ENCODE measurements around the gene IVNS1ABP. TPM values are rescaled to one million over a fixed set of nuclear protein-coding genes. Genes with fewer than 3 reads are reported as not detected.

The IVNS1ABP gene
- total and polyA plus RNA-seq, 2 of the 13 experiments (the other 11 are each of a cell fraction or from before 2014, with no cell fraction given) = 49.1 to 51.7 TPM

DNA sequence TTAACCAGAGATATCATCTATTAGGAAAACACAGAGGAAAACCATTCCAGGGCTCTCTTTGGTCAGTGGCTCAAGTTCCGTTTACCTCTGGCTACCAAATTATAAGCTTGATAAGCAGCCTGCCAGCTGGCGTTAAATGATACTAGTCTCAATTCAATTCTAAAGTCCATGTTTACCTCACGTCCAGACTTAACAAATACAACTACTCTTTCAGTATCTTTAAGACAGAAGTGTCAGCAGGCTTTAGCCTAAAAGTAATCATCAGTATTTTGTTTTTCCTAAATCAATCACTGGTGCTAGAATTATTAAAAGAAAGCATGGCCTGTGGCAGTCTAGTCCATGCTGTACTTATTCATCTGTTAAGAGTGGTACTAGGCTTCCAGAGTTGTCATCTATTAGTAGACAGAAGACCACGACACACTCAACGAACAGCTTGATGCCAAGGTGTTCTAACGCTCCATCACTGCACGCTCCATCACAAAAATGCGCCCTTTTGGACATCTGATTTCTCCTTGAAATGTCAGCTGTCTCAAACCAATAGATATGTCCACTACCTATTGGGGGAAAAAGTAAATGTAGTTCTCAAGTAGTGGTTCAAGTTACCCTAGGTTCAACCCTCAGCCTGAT, 1.5 kb downstream of the IVNS1ABP start:
- Histone ChIP-seq H3K79me2 (ENCODE audit: insufficient read depth, low read length) (peaks cover 66% of the 10 kb centered on the region), H3K36me3 (replicated peaks in 1 of 2; ENCODE audit: control insufficient read depth in 1 of 2, insufficient read depth in 2 of 2, low read length in 2 of 2) (peaks cover 0 to 3% of the 10 kb centered on the region in 2 experiments; a peak in 3 of 5 replicates), H3K4me1 (ENCODE audit: insufficient read depth, low read length) (peaks cover 64% of the 10 kb centered on the region), H3K4me3 (replicated peaks in 1 of 3; ENCODE audit: insufficient read depth in 1 of 3, low read depth in 2 of 3, low read length in 3 of 3) (peak overlapping the region; percentile 78 to 84 (median 83)), H4K20me1 (ENCODE audit: insufficient read depth, low read length) (peaks cover 40% of the 10 kb centered on the region), H3K4me2 (ENCODE audit: low read depth, low read length) (peak overlapping the region; percentile 77), H2AFZ (ENCODE audit: low read length) (no peak overlapping the region), H3K9me3 (ENCODE audit: low read length) (no peaks in the 10 kb centered on the region), H3K9ac (ENCODE audit: insufficient read depth, low read depth, low read length) (peak overlapping the region; percentile 97), H3K27me3 (ENCODE audit: control insufficient read depth in 1 of 2, insufficient read depth in 2 of 2, low read length in 2 of 2) (no peaks in the 10 kb centered on the region), H3K27ac (ENCODE audit: extremely low read length, insufficient read depth, low read length) (peak overlapping the region; percentile 92)
- ChIA-PET POLR2A (interaction anchor here (1.2 to 2.1 kb wide), 3 partner anchors 34 to 1060 kb away, joined by 3 to 9 read pairs (median 4); partner anchors contain the start of genes ODR4 and TPR), CTCF (ENCODE audit: low intra/inter-chr PET ratio, low total read pairs) (no interaction called here)
- ATAC-seq (peak; percentile 22), DNase-seq (ENCODE audit: low spot score) (peak; percentile 51), FAIRE-seq (no peak)
- in situ Hi-C loops (cut with HindIII; ENCODE audit: extremely low pct_ligation_motif_present, low pct_unique_long_range_greater_than_20kb) (loop anchor here (10.0 kb wide), 1 partner anchor 369 kb away; no protein-coding TSS in a partner anchor), intact Hi-C loops (cut with micrococcal nuclease; ENCODE audit: unreplicated experiment) (loop anchor here (2.0 to 5.0 kb wide), 3 partner anchors 158 to 367 kb away; partner anchors contain the start of genes SWT1 and TRMT1L)
- TF ChIP-seq ZNF652 (CRISPR knock-in tag; IDR thresholded peaks at IDR 0.05; ENCODE audit: borderline replicate concordance, low read depth) (no peak), NBN (conservative IDR thresholded peaks at IDR 0.05) (no peak), IKZF4 (CRISPR knock-in tag; IDR thresholded peaks at IDR 0.05; ENCODE audit: borderline replicate concordance, low read depth, not compliant biosample characterization) (no peak), FOXA1 (IDR thresholded peaks at IDR 0.05) (no peak), FOXA1 (CRISPR knock-in tag; IDR thresholded peaks at IDR 0.05) (peak; percentile 33; the same call in 1 of the 2 replicates), KLF11 (CRISPR knock-in tag; IDR thresholded peaks at IDR 0.05) (no peak), HNF4A (CRISPR knock-in tag; IDR thresholded peaks at IDR 0.05) (peak; percentile 29; the same call in 1 of the 2 replicates), NAIF1 (CRISPR knock-in tag; IDR thresholded peaks at IDR 0.05; ENCODE audit: borderline replicate concordance) (no peak), GATAD1 (CRISPR knock-in tag; IDR thresholded peaks at IDR 0.05) (no peak), ZNF317 (CRISPR knock-in tag; IDR thresholded peaks at IDR 0.05) (0 out of 2 replicates have a peak, but pooled peaks have one; percentile 4), GATAD2A (CRISPR knock-in tag; IDR thresholded peaks at IDR 0.05) (peak; percentile 7; the same call in 1 of the 2 replicates), HIVEP1 (CRISPR knock-in tag; IDR thresholded peaks at IDR 0.05) (no peak), KDM2A (CRISPR knock-in tag; IDR thresholded peaks at IDR 0.05; ENCODE audit: borderline replicate concordance, low read depth) (no peak), ZNF841 (CRISPR knock-in tag; IDR thresholded peaks at IDR 0.05; ENCODE audit: borderline replicate concordance) (no peak)
- TF ChIP-seq, protein P1, sequence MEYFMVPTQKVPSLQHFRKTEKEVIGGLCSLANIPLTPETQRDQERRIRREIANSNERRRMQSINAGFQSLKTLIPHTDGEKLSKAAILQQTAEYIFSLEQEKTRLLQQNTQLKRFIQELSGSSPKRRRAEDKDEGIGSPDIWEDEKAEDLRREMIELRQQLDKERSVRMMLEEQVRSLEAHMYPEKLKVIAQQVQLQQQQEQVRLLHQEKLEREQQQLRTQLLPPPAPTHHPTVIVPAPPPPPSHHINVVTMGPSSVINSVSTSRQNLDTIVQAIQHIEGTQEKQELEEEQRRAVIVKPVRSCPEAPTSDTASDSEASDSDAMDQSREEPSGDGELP (IDR thresholded peaks at IDR 0.05; ENCODE audit: borderline replicate concordance, low read depth) = peak; percentile 67; the same call in 1 of the 2 replicates
- TF ChIP-seq, protein P2, sequence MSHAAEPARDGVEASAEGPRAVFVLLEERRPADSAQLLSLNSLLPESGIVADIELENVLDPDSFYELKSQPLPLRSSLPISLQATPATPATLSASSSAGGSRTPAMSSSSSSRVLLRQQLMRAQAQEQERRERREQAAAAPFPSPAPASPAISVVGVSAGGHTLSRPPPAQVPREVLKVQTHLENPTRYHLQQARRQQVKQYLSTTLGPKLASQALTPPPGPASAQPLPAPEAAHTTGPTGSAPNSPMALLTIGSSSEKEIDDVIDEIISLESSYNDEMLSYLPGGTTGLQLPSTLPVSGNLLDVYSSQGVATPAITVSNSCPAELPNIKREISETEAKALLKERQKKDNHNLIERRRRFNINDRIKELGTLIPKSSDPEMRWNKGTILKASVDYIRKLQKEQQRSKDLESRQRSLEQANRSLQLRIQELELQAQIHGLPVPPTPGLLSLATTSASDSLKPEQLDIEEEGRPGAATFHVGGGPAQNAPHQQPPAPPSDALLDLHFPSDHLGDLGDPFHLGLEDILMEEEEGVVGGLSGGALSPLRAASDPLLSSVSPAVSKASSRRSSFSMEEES (CRISPR knock-in tag; IDR thresholded peaks at IDR 0.05) = no peak
- TF ChIP-seq, protein P3, sequence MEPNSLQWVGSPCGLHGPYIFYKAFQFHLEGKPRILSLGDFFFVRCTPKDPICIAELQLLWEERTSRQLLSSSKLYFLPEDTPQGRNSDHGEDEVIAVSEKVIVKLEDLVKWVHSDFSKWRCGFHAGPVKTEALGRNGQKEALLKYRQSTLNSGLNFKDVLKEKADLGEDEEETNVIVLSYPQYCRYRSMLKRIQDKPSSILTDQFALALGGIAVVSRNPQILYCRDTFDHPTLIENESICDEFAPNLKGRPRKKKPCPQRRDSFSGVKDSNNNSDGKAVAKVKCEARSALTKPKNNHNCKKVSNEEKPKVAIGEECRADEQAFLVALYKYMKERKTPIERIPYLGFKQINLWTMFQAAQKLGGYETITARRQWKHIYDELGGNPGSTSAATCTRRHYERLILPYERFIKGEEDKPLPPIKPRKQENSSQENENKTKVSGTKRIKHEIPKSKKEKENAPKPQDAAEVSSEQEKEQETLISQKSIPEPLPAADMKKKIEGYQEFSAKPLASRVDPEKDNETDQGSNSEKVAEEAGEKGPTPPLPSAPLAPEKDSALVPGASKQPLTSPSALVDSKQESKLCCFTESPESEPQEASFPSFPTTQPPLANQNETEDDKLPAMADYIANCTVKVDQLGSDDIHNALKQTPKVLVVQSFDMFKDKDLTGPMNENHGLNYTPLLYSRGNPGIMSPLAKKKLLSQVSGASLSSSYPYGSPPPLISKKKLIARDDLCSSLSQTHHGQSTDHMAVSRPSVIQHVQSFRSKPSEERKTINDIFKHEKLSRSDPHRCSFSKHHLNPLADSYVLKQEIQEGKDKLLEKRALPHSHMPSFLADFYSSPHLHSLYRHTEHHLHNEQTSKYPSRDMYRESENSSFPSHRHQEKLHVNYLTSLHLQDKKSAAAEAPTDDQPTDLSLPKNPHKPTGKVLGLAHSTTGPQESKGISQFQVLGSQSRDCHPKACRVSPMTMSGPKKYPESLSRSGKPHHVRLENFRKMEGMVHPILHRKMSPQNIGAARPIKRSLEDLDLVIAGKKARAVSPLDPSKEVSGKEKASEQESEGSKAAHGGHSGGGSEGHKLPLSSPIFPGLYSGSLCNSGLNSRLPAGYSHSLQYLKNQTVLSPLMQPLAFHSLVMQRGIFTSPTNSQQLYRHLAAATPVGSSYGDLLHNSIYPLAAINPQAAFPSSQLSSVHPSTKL (CRISPR knock-in tag; IDR thresholded peaks at IDR 0.05) = no peak
- no TSS peak for BruUV-seq (replicated peaks)
- 3% methylated on average over 8 of the region's 8 CpGs for WGBS (ENCODE audit: low lambda C conversion rate)

Measured in HepG2 (cell line).